ENCODE results near the gene MRNIP.

MRNIP gene, protein sequence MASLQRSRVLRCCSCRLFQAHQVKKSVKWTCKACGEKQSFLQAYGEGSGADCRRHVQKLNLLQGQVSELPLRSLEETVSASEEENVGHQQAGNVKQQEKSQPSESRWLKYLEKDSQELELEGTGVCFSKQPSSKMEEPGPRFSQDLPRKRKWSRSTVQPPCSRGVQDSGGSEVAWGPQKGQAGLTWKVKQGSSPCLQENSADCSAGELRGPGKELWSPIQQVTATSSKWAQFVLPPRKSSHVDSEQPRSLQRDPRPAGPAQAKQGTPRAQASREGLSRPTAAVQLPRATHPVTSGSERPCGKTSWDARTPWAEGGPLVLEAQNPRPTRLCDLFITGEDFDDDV

DNA sequence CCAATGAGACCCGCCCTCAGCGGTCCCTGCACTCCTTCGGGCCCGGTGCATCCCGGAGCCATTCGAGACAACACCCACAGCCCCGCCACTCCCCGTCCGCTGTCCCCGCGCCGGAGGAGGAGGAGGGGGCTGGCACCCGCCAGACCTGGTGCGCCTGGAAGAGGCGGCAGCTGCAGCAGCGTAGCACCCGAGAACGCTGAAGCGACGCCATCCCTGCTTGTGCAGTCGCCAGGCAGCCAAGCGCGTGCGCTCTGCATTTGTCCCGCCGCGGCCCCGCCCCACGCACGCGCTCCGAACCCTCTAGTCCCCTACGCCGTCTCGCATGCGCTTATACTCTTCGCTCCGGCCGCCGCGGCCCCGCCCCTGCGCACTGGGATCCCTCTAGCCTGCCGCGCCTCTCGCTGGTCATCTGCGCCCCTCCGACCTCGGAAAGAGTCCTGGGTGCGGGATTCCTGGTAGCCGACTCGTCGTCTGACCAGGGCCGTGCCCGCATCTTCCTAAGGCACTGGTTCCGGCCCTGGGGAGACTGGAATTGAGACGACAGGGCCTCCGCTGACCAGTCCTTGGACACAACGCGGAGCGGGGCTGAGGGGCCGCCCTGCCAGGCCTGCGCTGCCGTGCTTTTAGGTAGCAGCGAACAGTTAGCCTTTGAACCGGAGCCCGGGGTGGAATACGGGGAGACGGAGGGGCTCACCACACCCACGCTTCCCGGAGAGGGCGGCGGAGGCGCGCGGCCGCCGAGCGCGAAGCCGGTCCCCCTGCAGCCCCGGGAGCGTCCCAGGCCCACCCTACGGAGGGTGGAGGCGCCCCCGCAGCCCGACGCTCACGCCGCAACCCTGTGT is at the start of gene MRNIP:
Gene MRNIP, minus strand, starts transcription at position 232 of the 842 bp plus-strand sequence. Its CDS starts 21 bp downstream, at position 211.
- DNase-seq = peak; percentile 92

DNA sequence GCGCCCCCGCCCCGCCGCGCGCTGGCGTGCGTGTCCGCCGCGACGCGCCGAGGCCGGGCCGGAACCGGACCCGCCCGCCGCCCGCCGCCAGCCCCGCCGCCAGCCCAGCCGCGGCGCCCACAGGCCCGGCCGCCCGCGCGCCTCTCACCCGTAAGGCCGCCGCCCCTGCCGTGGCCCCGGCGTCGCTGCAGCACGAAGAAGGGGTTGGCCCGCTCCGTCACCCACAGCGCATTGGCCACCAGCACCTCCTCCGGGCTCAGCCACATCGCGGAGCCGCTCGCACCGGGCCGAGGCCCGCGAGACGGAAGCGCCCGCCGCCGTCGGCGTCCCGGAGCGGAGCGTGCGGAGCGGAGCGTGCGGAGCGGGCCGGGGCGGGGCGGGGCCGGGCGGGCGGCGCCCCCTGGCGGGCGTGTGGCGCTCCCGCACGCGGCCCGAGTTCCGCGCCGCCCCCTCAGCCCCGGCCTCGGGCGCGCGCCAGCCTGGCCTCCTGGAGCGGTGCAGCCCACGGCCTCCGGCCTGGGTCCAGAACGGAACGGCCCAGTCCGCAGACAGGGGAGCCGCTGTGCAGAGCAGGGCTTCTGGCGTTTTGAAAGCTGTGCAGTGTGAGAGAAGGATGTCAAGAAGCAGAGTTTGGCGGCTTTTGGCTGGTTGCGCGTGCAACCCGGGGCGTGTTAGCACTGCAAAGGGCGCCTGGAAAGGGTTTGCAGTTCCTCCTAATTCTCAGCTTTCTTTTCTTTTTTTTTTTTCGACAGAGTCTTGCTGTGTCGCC is 49.1 kb upstream of the MRNIP start, which contains the start of gene TBC1D9B:
Gene TBC1D9B, minus strand, starts transcription at position 342 of the 769 bp plus-strand sequence. Its CDS starts 76 bp downstream, at position 266.
- peak; percentile 32 for DNase-seq

DNA sequence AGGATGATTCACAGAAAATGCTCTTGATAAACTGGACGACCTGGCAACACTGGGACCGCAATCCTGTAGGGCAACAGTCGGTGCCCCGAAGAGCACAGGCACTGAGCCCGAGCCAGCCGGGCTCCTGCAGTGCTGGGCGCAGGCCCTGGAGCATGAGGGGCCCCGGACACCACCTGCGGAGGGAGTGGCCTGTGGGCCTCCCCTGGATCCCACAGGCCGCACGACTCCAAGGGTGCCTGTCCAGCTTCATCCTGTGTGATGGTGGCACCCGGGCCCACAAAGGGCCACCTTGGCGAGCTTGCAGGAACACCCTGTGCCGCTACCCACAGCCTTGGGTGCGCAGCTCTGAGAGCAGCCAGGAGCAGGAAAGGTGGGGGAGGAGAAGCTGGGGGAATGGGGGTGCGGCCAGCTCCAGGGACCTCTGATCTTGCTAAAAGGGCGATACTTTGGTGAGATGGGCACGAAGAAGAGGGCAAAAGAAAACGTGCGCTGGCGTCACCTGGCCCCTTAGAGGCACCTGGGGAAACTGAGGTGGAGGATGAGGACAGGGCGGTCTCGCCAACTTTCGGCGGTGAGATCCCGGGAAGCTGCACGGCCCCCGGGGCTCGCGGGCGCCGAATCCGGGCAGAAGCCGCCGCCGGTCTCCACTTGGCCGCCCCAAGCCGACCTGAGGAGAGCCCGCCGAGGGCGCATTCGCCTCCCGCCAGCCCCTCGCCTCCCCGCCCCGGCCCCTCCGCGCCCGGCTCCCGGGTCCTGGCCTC is 48.4 kb upstream of the MRNIP start:
- DNase-seq = no peak

DNA sequence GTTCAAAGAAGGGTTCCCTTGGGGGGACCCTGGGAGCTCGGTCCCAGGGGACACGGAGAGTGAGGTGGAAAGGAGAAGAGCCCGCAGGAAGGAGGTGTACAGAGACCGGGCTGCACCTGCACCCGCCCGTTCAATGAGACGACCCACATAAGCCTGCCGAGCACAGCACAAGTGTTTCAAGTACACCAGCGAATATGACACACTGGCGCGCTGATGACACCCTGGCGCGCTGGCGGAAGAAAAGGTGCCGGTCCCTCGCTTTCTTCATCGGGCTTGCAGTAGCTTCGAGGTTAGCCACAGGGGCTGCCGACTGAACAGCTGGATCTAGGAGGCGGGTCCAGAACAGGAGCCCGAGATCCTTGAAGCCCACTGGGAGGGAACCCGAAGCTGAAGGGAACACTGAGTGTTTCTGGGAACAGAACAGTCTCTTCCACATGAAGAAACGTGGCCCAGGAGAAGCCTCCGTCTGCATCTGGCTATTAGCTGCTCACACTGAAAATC is 47.7 kb upstream of the MRNIP start:
- no peak for DNase-seq

DNA sequence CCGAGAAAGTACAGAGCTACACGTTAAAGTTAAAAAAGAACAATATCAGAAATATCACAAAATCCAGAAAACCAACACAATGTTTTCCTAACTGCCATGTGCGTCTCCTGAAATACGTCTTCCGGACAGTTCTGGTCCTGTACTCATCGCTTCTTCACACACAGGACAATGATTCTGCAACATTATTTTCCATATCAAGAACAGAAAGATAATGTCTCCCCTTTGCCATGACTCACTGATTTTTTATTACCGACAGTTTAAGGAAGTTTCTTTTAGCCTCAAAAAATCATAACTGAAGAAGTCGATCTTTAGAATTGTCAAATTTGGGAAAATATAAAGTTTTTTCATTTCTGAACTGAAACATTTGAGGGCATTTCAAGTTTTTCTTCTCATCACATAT is 46.5 kb upstream of the MRNIP start:
- DNase-seq = no peak

DNA sequence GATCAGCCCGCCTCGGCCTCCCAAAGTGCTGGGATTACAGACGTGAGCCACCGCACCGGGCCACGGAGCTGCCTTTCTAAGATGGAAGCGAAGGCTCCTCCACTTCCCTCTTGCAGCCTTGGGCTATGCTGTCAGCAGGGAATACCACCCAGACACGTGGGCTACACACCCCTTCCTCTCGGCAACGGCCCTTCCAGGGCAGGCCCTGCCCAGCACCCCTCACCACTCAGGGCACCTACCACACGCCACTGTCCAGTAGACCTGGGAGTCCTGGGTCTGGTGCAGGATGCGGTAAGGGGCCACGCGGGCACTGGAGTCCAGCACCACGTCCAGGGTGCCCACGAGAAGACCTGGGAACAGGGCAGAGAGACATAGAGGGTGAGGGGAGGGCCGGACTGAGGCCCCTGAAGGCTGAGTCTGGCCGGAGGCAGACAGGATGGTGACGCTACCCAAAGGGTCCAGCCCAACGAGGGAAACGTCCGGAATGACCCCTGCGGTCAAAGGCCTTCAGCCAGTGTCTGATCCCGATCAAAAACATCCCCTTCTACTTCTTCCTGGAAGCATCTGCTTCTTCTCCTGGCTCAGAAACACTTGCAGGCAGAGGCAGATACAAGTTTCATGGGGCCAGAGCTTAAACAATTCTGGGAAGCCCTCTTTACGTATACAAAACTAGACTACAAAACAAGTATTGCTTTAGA is 46.0 kb upstream of the MRNIP start:
- no peak for DNase-seq

DNA sequence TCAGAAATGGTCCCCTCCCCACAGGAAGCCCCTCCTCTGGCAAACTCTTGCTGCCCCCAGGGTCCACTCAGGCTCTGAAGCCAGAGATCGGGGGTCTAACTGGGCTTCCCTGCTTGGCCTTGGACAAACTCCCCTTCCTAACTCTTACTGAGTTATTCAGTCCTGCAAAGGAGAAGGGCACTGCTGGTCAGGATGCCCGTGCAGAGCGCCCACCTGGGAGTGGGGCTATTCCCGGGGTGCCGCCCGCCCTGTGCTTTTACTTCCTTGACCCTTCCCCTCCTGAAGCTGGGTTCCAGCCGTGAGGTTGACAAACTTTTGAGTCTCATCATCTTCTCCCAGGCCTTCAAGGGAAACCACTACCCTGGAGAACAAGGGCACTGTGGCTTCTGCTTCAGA is 44.1 kb upstream of the MRNIP start:
- no peak for DNase-seq

DNA sequence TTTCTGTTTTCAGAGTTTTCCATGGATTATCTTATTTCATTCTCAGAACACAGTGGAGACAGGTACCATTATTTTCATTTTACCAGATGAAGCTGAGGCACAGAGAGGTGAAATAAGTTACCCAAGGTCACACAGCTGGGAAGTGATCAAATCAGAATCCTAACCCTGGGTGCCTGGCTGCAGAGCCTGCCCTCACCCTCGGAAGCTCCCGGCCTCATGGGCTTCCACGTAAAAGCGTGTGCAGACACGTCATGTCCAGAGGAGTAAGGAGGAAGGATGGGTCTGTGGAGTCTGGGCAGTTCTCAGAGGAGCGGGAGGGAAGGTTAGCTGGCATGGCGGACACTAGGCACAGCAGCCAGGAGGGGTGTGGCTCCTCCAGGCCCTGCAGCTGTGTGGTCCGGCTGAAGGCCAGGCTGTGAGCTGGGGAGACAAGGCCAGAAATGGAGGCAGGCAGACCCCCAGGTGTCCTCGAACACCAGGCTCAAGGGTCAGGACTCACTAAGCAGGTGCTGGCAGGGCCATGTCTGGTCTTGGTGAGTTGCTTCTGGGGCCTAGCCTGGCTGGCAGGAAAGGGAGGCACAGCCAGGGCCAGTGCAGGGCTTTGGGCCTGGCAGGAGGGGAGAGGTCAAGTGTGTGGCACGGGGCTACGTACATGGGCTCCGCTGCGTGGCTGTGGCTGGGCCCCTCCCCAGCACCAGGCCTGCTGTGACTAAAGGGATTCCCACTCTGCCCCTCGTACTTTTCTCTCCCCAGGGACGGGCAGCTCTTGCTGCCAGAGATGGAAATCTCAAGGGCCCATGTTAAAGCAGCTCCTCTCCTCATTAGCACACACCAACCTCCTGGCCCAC is 43.5 kb upstream of the MRNIP start:
- no peak for DNase-seq

DNA sequence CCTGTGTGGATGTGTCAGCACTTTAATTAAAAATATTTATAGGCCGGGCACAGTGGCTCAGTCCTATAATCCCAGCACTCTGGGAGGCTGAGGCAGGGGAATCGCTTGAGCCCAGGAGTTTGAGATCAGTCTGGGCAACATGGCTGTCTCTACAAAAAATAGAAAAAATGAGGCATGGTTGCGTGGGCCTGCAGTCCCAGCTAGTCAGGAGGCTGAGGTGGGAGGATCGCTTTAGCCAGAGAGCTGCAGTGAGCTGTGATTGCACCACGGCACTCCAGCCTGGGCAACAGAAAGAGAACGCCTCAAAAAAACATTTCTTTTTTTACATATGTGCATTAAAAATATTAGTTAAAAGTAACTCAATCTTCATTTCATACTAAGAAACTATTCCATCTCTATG is 42.8 kb upstream of the MRNIP start:
- no peak for DNase-seq

DNA sequence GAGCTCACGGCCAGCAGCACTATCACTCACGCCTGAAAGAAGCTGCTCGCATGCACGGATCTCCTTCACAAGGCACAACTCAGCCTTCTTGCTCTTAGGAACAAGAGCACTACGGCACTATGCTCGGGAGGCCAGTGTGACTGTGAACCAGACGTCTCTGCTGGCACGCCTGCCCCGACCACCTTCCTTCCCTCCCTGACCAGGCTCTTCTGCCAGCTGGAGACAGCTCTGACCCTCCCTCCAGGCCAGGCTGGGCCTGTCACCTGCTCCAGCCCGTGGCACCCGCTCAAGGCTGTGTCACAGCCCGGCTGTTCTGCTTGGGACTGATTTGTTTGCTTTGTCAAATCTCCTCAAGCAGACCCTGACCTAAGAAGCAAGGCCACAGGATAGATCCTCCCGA is 42.1 kb upstream of the MRNIP start:
- DNase-seq = no peak

DNA sequence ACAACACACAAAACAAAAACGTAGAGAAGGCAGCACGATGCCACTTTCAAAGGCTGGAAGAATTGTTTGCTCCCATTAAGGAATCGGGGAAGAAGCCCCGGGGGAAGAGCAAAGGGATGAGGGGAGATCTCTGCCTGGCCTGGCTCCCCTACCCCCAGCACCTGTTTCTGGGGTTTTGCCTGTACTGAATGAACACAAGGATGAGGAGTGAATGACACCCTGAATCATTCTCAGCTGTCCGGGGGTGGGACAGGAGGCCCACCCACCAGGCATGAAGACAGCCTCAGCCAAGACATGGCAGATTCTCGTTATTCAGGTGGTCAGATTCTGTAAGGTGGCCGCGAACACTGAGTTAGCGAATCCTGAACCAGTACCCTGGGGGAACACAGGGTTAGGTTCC is 41.6 kb upstream of the MRNIP start:
- DNase-seq = no peak

DNA sequence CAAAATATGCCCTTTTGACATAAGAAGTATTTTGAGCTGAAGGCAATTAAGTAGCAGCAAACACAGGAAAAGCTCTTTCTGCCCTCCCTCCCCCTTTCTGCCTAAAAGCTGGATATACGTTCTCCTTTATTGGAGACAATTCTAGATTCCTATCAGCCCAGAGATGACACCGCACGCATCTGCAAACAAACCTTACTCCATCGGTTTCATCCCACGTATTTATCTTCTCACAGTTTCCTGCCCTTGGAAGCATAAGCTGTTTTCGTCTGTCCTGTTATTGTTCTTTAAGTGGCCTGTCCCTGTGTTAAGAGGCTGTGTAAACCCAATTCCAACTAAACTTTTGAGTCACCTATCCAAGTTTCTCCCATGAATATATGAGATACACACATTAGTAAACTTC is 37.2 kb upstream of the MRNIP start:
- no peak for DNase-seq

DNA sequence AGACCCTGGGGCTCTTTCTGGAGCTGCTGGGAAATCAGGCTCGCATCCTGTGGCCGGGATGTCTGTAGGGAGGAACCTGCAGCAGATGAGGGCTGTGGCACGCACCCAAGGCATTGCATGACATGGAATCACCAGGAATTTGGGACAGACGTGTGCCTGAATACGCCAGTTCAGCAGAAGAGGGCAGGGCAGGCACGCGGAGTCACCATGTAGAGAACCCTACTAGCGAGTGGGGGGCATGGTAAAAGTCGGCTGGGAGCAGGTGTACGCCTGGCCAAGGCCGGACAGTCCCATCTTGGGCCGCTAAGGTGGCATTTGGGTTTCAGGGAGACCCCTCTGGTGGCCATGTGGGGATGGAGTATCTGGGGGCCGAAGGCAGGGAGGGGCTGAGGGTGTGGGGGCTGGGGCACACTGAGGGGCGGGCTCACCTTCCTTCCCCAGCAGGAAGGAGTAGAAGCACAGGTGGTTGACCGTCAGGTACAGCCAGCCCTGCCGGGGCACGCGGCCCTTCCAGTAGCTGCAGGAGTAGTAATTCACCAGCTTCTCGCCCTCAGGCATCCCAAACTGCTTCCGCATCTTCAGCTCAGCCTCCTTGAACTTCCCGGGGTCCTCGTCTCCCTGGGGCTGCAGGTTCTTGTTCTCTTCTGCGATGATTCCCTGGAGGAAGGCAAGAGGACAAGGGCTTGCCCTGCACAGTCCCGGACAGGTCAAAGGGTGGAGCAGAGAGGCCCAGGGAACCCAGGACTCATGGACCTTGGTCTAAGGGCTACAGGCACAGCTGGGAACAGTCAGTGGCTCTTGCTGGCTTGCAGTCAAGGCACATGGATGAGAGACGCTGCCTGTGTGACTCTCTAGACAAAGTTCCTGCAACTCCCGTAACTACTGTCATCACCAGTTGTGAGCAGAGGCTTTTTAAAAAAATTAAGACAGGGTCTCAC is 35.6 kb upstream of the MRNIP start:
- no peak for DNase-seq

DNA sequence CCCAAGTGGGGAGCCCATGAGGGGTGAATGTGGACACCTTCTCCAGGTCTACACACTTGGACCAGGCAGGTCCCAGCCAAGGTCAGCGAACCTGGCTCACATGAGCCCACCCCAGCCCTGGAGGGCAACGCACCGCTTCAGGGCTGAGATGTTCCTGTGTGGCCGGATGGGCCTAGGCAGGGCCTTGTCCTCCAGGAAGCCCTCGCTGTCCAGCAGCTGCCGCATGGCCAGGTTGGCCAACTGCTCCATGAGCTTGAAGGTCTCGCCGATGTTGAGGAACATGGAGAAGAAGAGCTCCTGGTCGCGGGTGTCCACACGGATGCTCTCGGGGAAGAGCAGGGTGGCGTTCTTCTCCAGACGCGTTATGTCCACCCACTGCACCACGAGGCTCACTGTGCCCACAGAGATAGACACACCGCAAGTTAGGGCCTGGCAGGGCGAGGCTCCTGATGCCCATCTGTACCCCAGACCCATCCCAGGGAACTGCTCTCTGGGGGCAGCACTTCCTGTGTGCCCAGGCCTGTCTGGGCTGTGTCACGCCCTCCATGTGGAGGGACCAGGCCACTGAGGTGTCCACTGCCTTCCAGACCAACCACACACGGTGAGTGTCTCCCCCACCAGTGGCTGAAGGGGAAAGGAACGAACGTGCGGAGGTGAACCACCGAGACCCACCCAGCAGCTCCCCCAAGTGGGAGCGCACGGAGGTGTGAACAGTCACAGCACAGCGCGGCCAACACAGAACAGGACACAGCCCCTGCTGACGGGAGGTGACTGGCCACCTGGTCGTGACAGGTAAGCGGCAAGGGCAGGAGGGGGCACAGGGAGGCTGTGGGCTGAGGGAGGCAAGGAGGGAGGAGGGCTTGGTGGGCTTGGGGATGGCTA is 34.7 kb upstream of the MRNIP start:
- DNase-seq = no peak

DNA sequence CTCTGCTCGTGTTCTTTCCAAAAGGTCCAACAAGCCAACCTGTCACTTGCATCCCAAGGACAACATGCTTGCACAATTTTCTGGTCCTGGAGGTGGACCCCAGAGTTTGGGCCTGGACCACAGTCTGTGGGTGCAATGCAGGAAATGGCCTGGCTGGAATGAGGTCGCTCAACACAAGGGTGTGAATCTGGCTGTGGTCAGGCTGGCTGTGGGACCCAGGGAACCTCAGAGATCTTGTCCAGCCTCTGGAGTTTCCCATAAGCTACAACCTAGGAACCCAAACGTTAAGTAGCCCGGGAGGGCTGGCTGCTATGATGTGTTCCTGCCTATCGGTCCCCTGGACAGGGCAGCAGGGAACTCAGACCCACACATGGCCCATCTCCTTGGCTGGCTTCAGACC is 33.6 kb upstream of the MRNIP start:
- no peak for DNase-seq

DNA sequence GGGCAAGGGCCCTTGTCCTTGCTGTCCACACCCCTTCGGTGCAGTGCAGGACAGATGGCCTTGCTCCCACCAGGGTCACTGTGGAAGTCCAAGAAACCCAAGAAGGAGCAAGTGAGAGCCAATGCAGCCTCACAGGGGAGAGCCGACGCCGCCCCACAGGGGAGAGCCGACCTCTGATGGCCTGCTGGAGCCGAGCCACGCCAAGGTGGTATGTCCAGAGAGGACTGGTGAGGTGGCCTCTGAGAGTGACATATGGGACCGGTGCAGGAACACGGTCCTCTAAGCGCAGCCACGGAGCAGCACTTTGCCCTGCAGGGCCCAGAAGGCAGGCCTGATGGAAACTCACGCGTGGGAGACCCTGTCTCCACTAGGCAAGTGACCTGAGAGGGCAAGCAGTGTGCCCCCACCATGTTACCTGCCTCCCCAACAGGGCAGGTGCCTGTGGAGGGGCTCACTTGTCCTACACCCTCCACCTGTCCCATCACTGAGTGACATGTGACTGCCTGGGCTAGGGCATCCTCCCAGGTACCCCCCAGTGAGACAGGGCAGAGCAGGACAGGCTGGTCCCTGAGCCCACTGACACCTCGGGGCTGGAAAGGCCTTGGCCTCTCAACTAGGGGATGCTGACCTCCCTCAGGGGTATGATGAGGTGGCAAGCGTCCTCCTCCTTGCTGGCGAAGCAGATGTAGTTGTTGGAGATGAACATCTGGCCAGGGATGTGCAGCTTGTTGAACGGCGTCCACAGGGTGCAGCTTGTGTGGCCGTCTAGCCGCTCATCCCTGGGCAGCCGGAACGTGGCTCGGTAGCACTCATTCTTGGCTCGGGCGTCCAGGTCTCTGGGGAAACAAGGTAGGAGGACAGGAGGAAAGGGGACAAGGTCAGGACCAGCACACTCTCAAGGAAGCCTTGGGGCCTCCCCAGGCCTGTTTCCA is 32.4 kb upstream of the MRNIP start:
- DNase-seq = no peak

DNA sequence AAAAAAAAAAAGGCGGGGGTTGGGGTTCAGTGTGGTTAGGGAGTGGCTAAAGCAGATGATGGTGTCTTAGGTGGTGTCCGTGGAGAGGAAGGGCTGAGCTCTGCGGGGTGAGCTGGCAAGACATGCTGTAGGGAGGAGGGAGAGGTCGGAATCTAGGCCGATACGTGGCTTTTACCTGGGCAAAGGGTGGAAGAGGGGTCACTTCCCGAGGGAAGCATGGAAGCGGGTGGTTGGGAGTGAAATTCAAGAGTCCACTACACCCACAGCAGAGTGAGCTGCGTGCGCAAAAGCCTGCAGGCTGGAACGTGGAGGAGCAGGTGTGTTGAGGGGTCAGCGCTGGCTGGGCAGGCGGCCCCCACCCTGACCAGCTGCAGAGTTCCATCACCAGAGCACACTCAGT is 31.3 kb upstream of the MRNIP start:
- DNase-seq = no peak

All from NCI-H2227 treated with DMSO at 0.1 percent for 48 hours (cell line).